Body of pancreas (tissue), 4 donors: Measurements from ENCODE around the gene COL18A1.

Experiments used
- CTCF ChIP-seq, 7 experiments: fragments of 450-650 bp in 4 of 7; fragments of 200-600 bp in 3 of 7; sonication (generic) in 3 of 7; IDR thresholded peaks; one replicate each; pipeline ENCODE4 v1.5.1; 2016 to 2019; ENCODE audit warnings: antibody characterized with exemption in 7 of 7
- POLR2A ChIP-seq, 3 donors: fragments of 450-650 bp; IDR thresholded peaks; one replicate each; pipeline ENCODE4 v1.6.1; 2016; ENCODE audit warnings: antibody characterized with exemption in 3 of 3, mild to moderate bottlenecking in 2 of 3

GRCh38 chr21:45493401-45494001 lies 88.5 kb downstream of the COL18A1 start:
- TF ChIP-seq POLR2A (IDR thresholded peaks at IDR 0.05) (no peak), CTCF (IDR thresholded peaks at IDR 0.05) (no peak)
